ENCODE measurements around the gene EPB41L1. TPM values are rescaled to one million over a fixed set of nuclear protein-coding genes. Genes with fewer than 3 reads are reported as not detected.

Gene EPB41L1
- total and polyA plus RNA-seq, 4 experiments from 2014 or later, result 0.17 to 0.30 TPM; not detected in 2

GRCh38 chr20:36126836-36127527 is 27.6 kb upstream of the EPB41L1 start:
- peaks cover 0 to 6% of the 10 kb centered on the region in 2 donors for H3K27me3 Mint-ChIP-seq
- no peak overlapping the region for H3K4me3 Mint-ChIP-seq
- ChIA-PET POLR2A (ENCODE audit: partially characterized antibody) (no interaction called here), CTCF (ENCODE audit: partially characterized antibody) (interaction anchor here (0.8 to 5.4 kb wide), 6 partner anchors 11 to 134 kb away, joined by 3 to 25 read pairs (median 6); no protein-coding TSS in a partner anchor)
- H3K4me1 Mint-ChIP-seq, result no peaks in the 10 kb centered on the region
- H3K36me3 Mint-ChIP-seq, result no peaks in the 10 kb centered on the region
- H3K9me3 Mint-ChIP-seq, result no peaks in the 10 kb centered on the region
- intact Hi-C loops (cut with micrococcal nuclease), result no loop called here
- no peak for DNase-seq
- H3K4me3 ChIP-seq (ENCODE audit: low read length in 2 of 2), result no peak overlapping the region
- H3K4me1 ChIP-seq (ENCODE audit: insufficient read depth, low read length), result no peaks in the 10 kb centered on the region
- H3K27ac ChIP-seq (ENCODE audit: low read depth, low read length), result no peak overlapping the region
- no peaks in the 10 kb centered on the region for H3K36me3 ChIP-seq (ENCODE audit: insufficient read depth, low read length)
- H3K9me3 ChIP-seq (ENCODE audit: control insufficient read depth in 1 of 2, low read length in 2 of 2), result no peaks in the 10 kb centered on the region
- H3K27ac Mint-ChIP-seq, result no peak overlapping the region
- no peaks in the 10 kb centered on the region for H3K27me3 ChIP-seq (ENCODE audit: insufficient read depth, low read length)

- H3K27me3 Mint-ChIP-seq, result peaks cover 0 to 4% of the 10 kb centered on the region in 2 donors
- ChIA-PET CTCF (ENCODE audit: partially characterized antibody) (interaction anchor here (3.3 to 5.4 kb wide), 2 partner anchors 9 to 136 kb away, joined by 13 to 25 read pairs; no protein-coding TSS in a partner anchor), POLR2A (ENCODE audit: partially characterized antibody) (no interaction called here)
- Histone ChIP-seq H3K36me3 (ENCODE audit: insufficient read depth, low read length) (no peaks in the 10 kb centered on the region), H3K27ac (ENCODE audit: low read depth, low read length) (no peak overlapping the region), H3K27me3 (ENCODE audit: insufficient read depth, low read length) (no peaks in the 10 kb centered on the region), H3K9me3 (ENCODE audit: control insufficient read depth in 1 of 2, low read length in 2 of 2) (no peaks in the 10 kb centered on the region), H3K4me3 (ENCODE audit: low read length in 2 of 2) (no peak overlapping the region), H3K4me1 (ENCODE audit: insufficient read depth, low read length) (no peaks in the 10 kb centered on the region)
- intact Hi-C loops (cut with micrococcal nuclease), result no loop called here
- no peaks in the 10 kb centered on the region for H3K36me3 Mint-ChIP-seq
- no peaks in the 10 kb centered on the region for H3K9me3 Mint-ChIP-seq
- H3K4me1 Mint-ChIP-seq, result no peaks in the 10 kb centered on the region
- no peak for DNase-seq
- H3K27ac Mint-ChIP-seq, result no peak overlapping the region
- H3K4me3 Mint-ChIP-seq, result no peak overlapping the region
These were observed 25.9 kb upstream of the EPB41L1 start for GRCh38 chr20:36128463-36129159.

- Histone ChIP-seq H3K27ac (ENCODE audit: low read depth, low read length) (no peak overlapping the region), H3K9me3 (ENCODE audit: control insufficient read depth in 1 of 2, low read length in 2 of 2) (no peaks in the 10 kb centered on the region), H3K27me3 (ENCODE audit: insufficient read depth, low read length) (no peaks in the 10 kb centered on the region), H3K4me1 (ENCODE audit: insufficient read depth, low read length) (no peaks in the 10 kb centered on the region), H3K4me3 (ENCODE audit: low read length in 2 of 2) (no peak overlapping the region), H3K36me3 (ENCODE audit: insufficient read depth, low read length) (no peaks in the 10 kb centered on the region)
- Mint-ChIP-seq H3K36me3 (no peaks in the 10 kb centered on the region), H3K27me3 (peaks cover 0 to 4% of the 10 kb centered on the region in 2 donors), H3K4me1 (no peaks in the 10 kb centered on the region), H3K27ac (peak overlapping the region in 1 of 7 donors; percentile 22), H3K4me3 (no peak overlapping the region), H3K9me3 (no peaks in the 10 kb centered on the region)
- CTCF ChIA-PET (ENCODE audit: partially characterized antibody), result interaction anchor here (1.7 to 5.4 kb wide), 2 partner anchors 9 to 137 kb away, joined by 7 to 25 read pairs; no protein-coding TSS in a partner anchor
- DNase-seq, result no peak
- POLR2A ChIA-PET (ENCODE audit: partially characterized antibody), result no interaction called here
- intact Hi-C loops (cut with micrococcal nuclease), result no loop called here
These were observed 25.4 kb upstream of the EPB41L1 start for GRCh38 chr20:36129160-36129543.

GRCh38 chr20:36130390-36130789 is 24.1 kb upstream of the EPB41L1 start:
- no peaks in the 10 kb centered on the region for H3K36me3 Mint-ChIP-seq
- ChIA-PET POLR2A (ENCODE audit: partially characterized antibody) (no interaction called here), CTCF (ENCODE audit: partially characterized antibody) (interaction anchor here (1.7 kb wide), 1 partner anchor 138 kb away, joined by 7 read pairs; no protein-coding TSS in a partner anchor)
- H3K27me3 Mint-ChIP-seq, result peaks cover 0 to under 1% of the 10 kb centered on the region in 2 donors
- no peaks in the 10 kb centered on the region for H3K9me3 ChIP-seq (ENCODE audit: control insufficient read depth in 1 of 2, low read length in 2 of 2)
- no peak overlapping the region for H3K27ac Mint-ChIP-seq
- no peaks in the 10 kb centered on the region for H3K9me3 Mint-ChIP-seq
- H3K36me3 ChIP-seq (ENCODE audit: insufficient read depth, low read length), result no peaks in the 10 kb centered on the region
- H3K4me3 Mint-ChIP-seq, result no peak overlapping the region
- intact Hi-C loops (cut with micrococcal nuclease), result no loop called here
- no peak overlapping the region for H3K4me3 ChIP-seq (ENCODE audit: low read length in 2 of 2)
- no peaks in the 10 kb centered on the region for H3K4me1 Mint-ChIP-seq
- H3K27me3 ChIP-seq (ENCODE audit: insufficient read depth, low read length), result no peaks in the 10 kb centered on the region
- H3K27ac ChIP-seq (ENCODE audit: low read depth, low read length), result no peak overlapping the region
- no peak for DNase-seq
- no peaks in the 10 kb centered on the region for H3K4me1 ChIP-seq (ENCODE audit: insufficient read depth, low read length)

- CTCF ChIA-PET (ENCODE audit: partially characterized antibody), result interaction anchor here (1.2 to 15.9 kb wide), 2 partner anchors 67 to 138 kb away, joined by 3 to 517 read pairs; no protein-coding TSS in a partner anchor
- Mint-ChIP-seq H3K36me3 (no peaks in the 10 kb centered on the region), H3K4me3 (no peak overlapping the region), H3K27me3 (no peaks in the 10 kb centered on the region), H3K27ac (no peak overlapping the region), H3K4me1 (no peaks in the 10 kb centered on the region), H3K9me3 (no peaks in the 10 kb centered on the region)
- no peak for DNase-seq
- Histone ChIP-seq H3K4me1 (ENCODE audit: insufficient read depth, low read length) (no peaks in the 10 kb centered on the region), H3K36me3 (ENCODE audit: insufficient read depth, low read length) (no peaks in the 10 kb centered on the region), H3K27ac (ENCODE audit: low read depth, low read length) (no peak overlapping the region), H3K27me3 (ENCODE audit: insufficient read depth, low read length) (no peaks in the 10 kb centered on the region), H3K9me3 (ENCODE audit: control insufficient read depth in 1 of 2, low read length in 2 of 2) (no peaks in the 10 kb centered on the region), H3K4me3 (ENCODE audit: low read length in 2 of 2) (no peak overlapping the region)
- POLR2A ChIA-PET (ENCODE audit: partially characterized antibody), result no interaction called here
- intact Hi-C loops (cut with micrococcal nuclease), result no loop called here
These were observed 21.7 kb upstream of the EPB41L1 start for GRCh38 chr20:36132802-36133211.

- intact Hi-C loops (cut with micrococcal nuclease), result no loop called here
- H3K4me1 Mint-ChIP-seq, result no peaks in the 10 kb centered on the region
- POLR2A ChIA-PET (ENCODE audit: partially characterized antibody), result no interaction called here
These were observed 20.7 kb upstream of the EPB41L1 start for GRCh38 chr20:36133821-36134220.

DNA sequence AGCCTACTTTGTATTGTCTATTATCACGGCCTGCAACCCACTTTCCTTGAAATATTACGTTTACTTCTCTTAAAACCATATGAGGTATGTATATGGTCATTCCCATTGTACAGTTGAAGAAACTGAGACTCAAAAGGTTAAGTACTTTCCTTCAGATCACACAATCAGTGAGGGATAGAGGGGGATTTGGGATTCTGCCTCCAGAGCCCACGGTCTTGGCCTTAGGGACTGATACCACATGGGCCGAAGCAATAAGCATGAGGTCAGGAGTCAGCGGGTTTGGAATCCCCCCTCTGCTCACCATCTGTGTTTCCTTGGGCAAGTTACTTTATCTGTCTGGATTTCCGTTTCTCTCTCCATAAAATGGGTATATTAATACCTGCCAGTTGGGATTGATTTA is 19.4 kb upstream of the EPB41L1 start:
- Histone ChIP-seq H3K27me3 (ENCODE audit: insufficient read depth, low read length) (no peaks in the 10 kb centered on the region), H3K27ac (ENCODE audit: low read depth, low read length) (no peak overlapping the region), H3K36me3 (ENCODE audit: insufficient read depth, low read length) (no peaks in the 10 kb centered on the region), H3K4me1 (ENCODE audit: insufficient read depth, low read length) (no peaks in the 10 kb centered on the region), H3K4me3 (ENCODE audit: low read length in 2 of 2) (no peak overlapping the region), H3K9me3 (ENCODE audit: control insufficient read depth in 1 of 2, low read length in 2 of 2) (no peaks in the 10 kb centered on the region)
- H3K9me3 Mint-ChIP-seq, result no peaks in the 10 kb centered on the region
- no peaks in the 10 kb centered on the region for H3K4me1 Mint-ChIP-seq
- ChIA-PET POLR2A (ENCODE audit: partially characterized antibody) (no interaction called here), CTCF (ENCODE audit: partially characterized antibody) (interaction anchor here (15.9 kb wide), 1 partner anchor 141 kb away, joined by 517 read pairs; no protein-coding TSS in a partner anchor)
- H3K4me3 Mint-ChIP-seq, result no peak overlapping the region
- DNase-seq, result no peak
- H3K36me3 Mint-ChIP-seq, result no peaks in the 10 kb centered on the region
- intact Hi-C loops (cut with micrococcal nuclease), result loop anchor here (5.0 kb wide), 1 partner anchor 673 kb away; no protein-coding TSS in a partner anchor
- peaks cover 0 to 7% of the 10 kb centered on the region in 2 donors for H3K27me3 Mint-ChIP-seq
- no peak overlapping the region for H3K27ac Mint-ChIP-seq

More at GRCh38 chr20:36133821-36134220, 20.7 kb upstream of the EPB41L1 start:
- DNase-seq, result no peak
- CTCF ChIA-PET (ENCODE audit: partially characterized antibody), result interaction anchor here (0.7 to 15.9 kb wide), 4 partner anchors 9 to 163 kb away, joined by 3 to 517 read pairs (median 3); no protein-coding TSS in a partner anchor
- H3K4me3 ChIP-seq (ENCODE audit: low read length in 2 of 2), result no peak overlapping the region
- H3K4me1 ChIP-seq (ENCODE audit: insufficient read depth, low read length), result no peaks in the 10 kb centered on the region
- no peaks in the 10 kb centered on the region for H3K9me3 ChIP-seq (ENCODE audit: control insufficient read depth in 1 of 2, low read length in 2 of 2)
- Mint-ChIP-seq H3K27me3 (peaks cover 0 to 5% of the 10 kb centered on the region in 2 donors), H3K36me3 (no peaks in the 10 kb centered on the region), H3K27ac (no peak overlapping the region), H3K9me3 (no peaks in the 10 kb centered on the region), H3K4me3 (no peak overlapping the region)
- no peaks in the 10 kb centered on the region for H3K36me3 ChIP-seq (ENCODE audit: insufficient read depth, low read length)
- no peak overlapping the region for H3K27ac ChIP-seq (ENCODE audit: low read depth, low read length)
- H3K27me3 ChIP-seq (ENCODE audit: insufficient read depth, low read length), result no peaks in the 10 kb centered on the region
